Measurements from ENCODE around the gene SUPT4H1.
"Not testable (repeated sequence)": the region's sequence is repeated elsewhere in the genome, so short reads cannot be mapped to it uniquely, and the experiment has no call there.

SUPT4H1 gene

GRCh38 chr17:58344047-58344790, 7.8 kb downstream of the SUPT4H1 start:
- H3K4me3 ChIP-seq (ENCODE audit: low read depth, low read length), result no peak overlapping the region
- no peak for DNase-seq (ENCODE audit: low read depth)

GRCh38 chr17:58343131-58343530, 8.9 kb downstream of the SUPT4H1 start:
- DNase-seq (ENCODE audit: low read depth), result no peak
- H3K4me3 ChIP-seq (ENCODE audit: low read depth, low read length), result no peak overlapping the region

GRCh38 chr17:58341861-58342475, 10.0 kb downstream of the SUPT4H1 start:
- no peak overlapping the region for H3K4me3 ChIP-seq (ENCODE audit: low read depth, low read length)
- DNase-seq (ENCODE audit: low read depth), result no peak

GRCh38 chr17:58341136-58341860, 10.7 kb downstream of the SUPT4H1 start:
- H3K4me3 ChIP-seq (ENCODE audit: low read depth, low read length); DNase-seq (ENCODE audit: low read depth): not testable (repeated sequence)

- no peak for DNase-seq (ENCODE audit: low read depth)
- no peak overlapping the region for H3K4me3 ChIP-seq (ENCODE audit: low read depth, low read length)
These were observed 11.6 kb downstream of the SUPT4H1 start for GRCh38 chr17:58340405-58340876.

- DNase-seq (ENCODE audit: low read depth), result no peak
- no peak overlapping the region for H3K4me3 ChIP-seq (ENCODE audit: low read depth, low read length)
These were observed 12.1 kb downstream of the SUPT4H1 start for GRCh38 chr17:58339755-58340404.

- peak; percentile 62 for DNase-seq (ENCODE audit: low read depth)
- H3K4me3 ChIP-seq (ENCODE audit: low read depth, low read length), result peak overlapping the region; percentile 14
These were observed 12.9 kb downstream of the SUPT4H1 start for GRCh38 chr17:58338841-58339754.

- H3K4me3 ChIP-seq (ENCODE audit: low read depth, low read length), result no peak overlapping the region
- no peak for DNase-seq (ENCODE audit: low read depth)
These were observed 13.6 kb downstream of the SUPT4H1 start for GRCh38 chr17:58338454-58338840.

- peak; percentile 85 for DNase-seq (ENCODE audit: low read depth)
- no peak overlapping the region for H3K4me3 ChIP-seq (ENCODE audit: low read depth, low read length)
These were observed 14.2 kb downstream of the SUPT4H1 start for GRCh38 chr17:58337600-58338453.

GRCh38 chr17:58337210-58337599, 14.8 kb downstream of the SUPT4H1 start:
- no peak for DNase-seq (ENCODE audit: low read depth)
- no peak overlapping the region for H3K4me3 ChIP-seq (ENCODE audit: low read depth, low read length)

GRCh38 chr17:58336456-58337209, 15.4 kb downstream of the SUPT4H1 start:
- DNase-seq (ENCODE audit: low read depth), result no peak
- no peak overlapping the region for H3K4me3 ChIP-seq (ENCODE audit: low read depth, low read length)

- DNase-seq (ENCODE audit: low read depth), result no peak
- no peak overlapping the region for H3K4me3 ChIP-seq (ENCODE audit: low read depth, low read length)
These were observed 16.1 kb downstream of the SUPT4H1 start for GRCh38 chr17:58335779-58336455.

GRCh38 chr17:58335061-58335731, 16.8 kb downstream of the SUPT4H1 start:
- H3K4me3 ChIP-seq (ENCODE audit: low read depth, low read length), result no peak overlapping the region
- DNase-seq (ENCODE audit: low read depth), result no peak

GRCh38 chr17:58334661-58335060, 17.3 kb downstream of the SUPT4H1 start:
- no peak for DNase-seq (ENCODE audit: low read depth)
- H3K4me3 ChIP-seq (ENCODE audit: low read depth, low read length), result no peak overlapping the region

GRCh38 chr17:58334256-58334655, 17.7 kb downstream of the SUPT4H1 start:
- no peak overlapping the region for H3K4me3 ChIP-seq (ENCODE audit: low read depth, low read length)
- DNase-seq (ENCODE audit: low read depth), result no peak

GRCh38 chr17:58333736-58334207, 18.2 kb downstream of the SUPT4H1 start:
- DNase-seq (ENCODE audit: low read depth), result no peak
- no peak overlapping the region for H3K4me3 ChIP-seq (ENCODE audit: low read depth, low read length)
